C4-2B (cell line): ENCODE measurements around the gene DGKD.

ENCODE experiments used
- CTCF ChIP-seq: fragments of 450-650 bp; conservative IDR thresholded peaks from 2 replicates; pipeline ENCODE4 v1.5.1; 2017; ENCODE audit warnings: mild to moderate bottlenecking
- ZFX ChIP-seq: fragments of 450-650 bp; IDR thresholded peaks from 2 replicates; pipeline ENCODE4 v1.6.1; 2017

GRCh38 chr2:233492078-233492477 is 137.8 kb downstream of the DGKD start:
- TF ChIP-seq ZFX, result no peak
- TF ChIP-seq CTCF, result no peak
